Neural progenitor cell (in vitro differentiated cells): ENCODE data around the gene DYNLT4. TPM values are rescaled to one million over a fixed set of nuclear protein-coding genes. Genes with fewer than 3 reads are reported as not detected.
A peak's percentile ranks its signal among the peaks of the same experiment; 100 is the strongest.
"Not testable (repeated sequence)": the region's sequence is repeated elsewhere in the genome, so short reads cannot be mapped to it uniquely, and the experiment has no call there.

Experiments used
- DNase-seq: peaks from one replicate; pipeline ENCODE4 v3.0.0-alpha.2; 2016; ENCODE audit warnings: low spot score
- H2AFZ ChIP-seq: fragments of 200-600 bp; sonication (generic); replicated peaks from 2 replicates; pipeline ENCODE4 v1.6.1; 2016; ENCODE audit warnings: antibody characterized with exemption
- H3F3A ChIP-seq: fragments of 200-600 bp; sonication (generic); 2 replicates; pipeline ENCODE4 v1.6.1; 2016; ENCODE audit warnings: antibody characterized with exemption, low read depth
- H3K27ac ChIP-seq: fragments of 200-600 bp; sonication (generic); 2 replicates; pipeline ENCODE4 v1.5.1; 2016; ENCODE audit warnings: mild to moderate bottlenecking
- H3K27me3 ChIP-seq: fragments of 200-600 bp; sonication (generic); 2 replicates; pipeline ENCODE4 v1.6.1; 2016; ENCODE audit warnings: mild to moderate bottlenecking, moderate library complexity
- H3K36me3 ChIP-seq: fragments of 200-600 bp; sonication (generic); 2 replicates; pipeline ENCODE4 v1.5.1; 2016
- H3K4me1 ChIP-seq: fragments of 200-600 bp; sonication (generic); 2 replicates; pipeline ENCODE4 v1.6.1; 2016; ENCODE audit warnings: mixed run types
- H3K4me2 ChIP-seq: fragments of 200-600 bp; sonication (generic); 2 replicates; pipeline ENCODE4 v1.6.1; 2016
- H3K4me3 ChIP-seq: fragments of 200-600 bp; sonication (generic); 2 replicates; pipeline ENCODE4 v1.5.1; 2016
- H3K79me2 ChIP-seq: fragments of 200-600 bp; sonication (generic); 2 replicates; pipeline ENCODE4 v1.6.1; 2016; ENCODE audit warnings: low read depth
- H3K9ac ChIP-seq: fragments of 200-600 bp; sonication (generic); 2 replicates; pipeline ENCODE4 v1.6.1; 2016
- H3K9me3 ChIP-seq: fragments of 200-600 bp; sonication (generic); 2 replicates; pipeline ENCODE4 v1.5.1; 2016; ENCODE audit warnings: low read depth
- H4K20me1 ChIP-seq: fragments of 200-600 bp; sonication (generic); 2 replicates; pipeline ENCODE4 v1.6.1; 2016; ENCODE audit warnings: low read depth
- H3K27ac Mint-ChIP-seq: 3 replicates; pipeline ENCODE4 v1.8.0; 2021; ENCODE audit warnings: mixed read lengths
- H3K27me3 Mint-ChIP-seq: 2 replicates; pipeline ENCODE4 v1.8.0; 2022; ENCODE audit warnings: low read depth, mild to moderate bottlenecking, inconsistent platforms, moderate library complexity, mixed read lengths; ENCODE audit not compliant: insufficient read depth
- H3K36me3 Mint-ChIP-seq: 3 replicates; pipeline ENCODE4 v1.8.0; 2021; ENCODE audit warnings: mixed read lengths
- H3K4me1 Mint-ChIP-seq: 3 replicates; pipeline ENCODE4 v1.8.0; 2021; ENCODE audit warnings: mixed read lengths
- H3K4me3 Mint-ChIP-seq: 3 replicates; pipeline ENCODE4 v1.8.0; 2021; ENCODE audit warnings: mild to moderate bottlenecking, moderate library complexity, mixed read lengths
- H3K9me3 Mint-ChIP-seq: 3 replicates; pipeline ENCODE4 v1.8.0; 2020; ENCODE audit warnings: mixed read lengths
- EZH2 ChIP-seq: fragments of 200-600 bp; sonication (generic); IDR thresholded peaks from 2 replicates; pipeline ENCODE4 v1.6.1; 2017; ENCODE audit warnings: antibody characterized with exemption, mild to moderate bottlenecking, moderate library complexity
- EZH2phosphoT487 ChIP-seq: fragments of 200-600 bp; sonication (generic); IDR thresholded peaks from 2 replicates; pipeline ENCODE4 v1.6.1; 2017; ENCODE audit warnings: antibody characterized with exemption
- total RNA-seq: library from RNA; depleted of rRNA; stranded (reverse); fragments of >200 nt; gene quantifications from 2 replicates; pipeline ENCODE4 v1.2.3, GENCODE V29; 2015; ENCODE audit warnings: low replicate concordance
- TF ChIP-seq, protein P1 (sequence below): fragments of 200-600 bp; sonication (generic); IDR thresholded peaks from 2 replicates; pipeline ENCODE4 v1.5.1; 2017; ENCODE audit warnings: antibody characterized with exemption, mild to moderate bottlenecking

DYNLT4 gene
- total RNA-seq, 1 donor from 2014 or later = not detected

DNA sequence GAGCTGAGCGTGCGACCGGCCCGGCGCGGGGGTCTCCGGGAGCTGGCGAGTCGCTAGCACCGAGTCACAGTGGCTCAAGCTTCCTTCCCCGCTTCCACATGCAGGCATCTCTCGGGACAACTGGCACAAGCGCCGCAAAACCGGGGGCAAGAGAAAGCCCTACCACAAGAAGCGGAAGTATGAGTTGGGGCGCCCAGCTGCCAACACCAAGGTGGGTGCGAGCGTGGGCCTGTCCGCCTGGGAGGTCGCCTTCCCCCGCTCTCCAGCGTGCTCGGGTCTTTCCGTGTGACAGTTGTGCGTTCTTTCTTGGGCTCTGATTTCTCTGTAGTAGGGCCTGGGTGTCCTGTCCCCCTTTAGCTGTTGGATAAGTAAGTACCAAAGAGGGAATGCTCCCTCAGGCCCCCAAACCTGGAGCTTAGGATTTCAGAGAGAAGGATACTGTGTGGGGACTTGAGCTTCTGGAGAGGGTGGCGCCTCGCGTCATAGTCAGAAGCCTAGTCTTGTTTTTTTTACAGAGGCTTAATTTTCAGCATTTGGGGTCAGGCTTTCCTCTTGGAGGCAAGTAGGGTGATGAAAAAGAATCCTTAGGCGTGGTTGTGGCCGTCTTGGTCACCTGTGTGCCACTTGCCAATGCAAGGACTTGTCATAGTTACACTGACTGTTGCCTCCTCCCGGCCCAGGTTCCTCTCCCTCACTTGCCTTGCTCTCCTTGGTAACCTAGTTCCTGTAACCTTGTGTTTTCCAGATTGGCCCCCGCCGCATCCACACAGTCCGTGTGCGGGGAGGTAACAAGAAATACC lies 31.0 kb downstream of the DYNLT4 start:
- peak overlapping the region; percentile 93 for H3K4me3 Mint-ChIP-seq

DNA sequence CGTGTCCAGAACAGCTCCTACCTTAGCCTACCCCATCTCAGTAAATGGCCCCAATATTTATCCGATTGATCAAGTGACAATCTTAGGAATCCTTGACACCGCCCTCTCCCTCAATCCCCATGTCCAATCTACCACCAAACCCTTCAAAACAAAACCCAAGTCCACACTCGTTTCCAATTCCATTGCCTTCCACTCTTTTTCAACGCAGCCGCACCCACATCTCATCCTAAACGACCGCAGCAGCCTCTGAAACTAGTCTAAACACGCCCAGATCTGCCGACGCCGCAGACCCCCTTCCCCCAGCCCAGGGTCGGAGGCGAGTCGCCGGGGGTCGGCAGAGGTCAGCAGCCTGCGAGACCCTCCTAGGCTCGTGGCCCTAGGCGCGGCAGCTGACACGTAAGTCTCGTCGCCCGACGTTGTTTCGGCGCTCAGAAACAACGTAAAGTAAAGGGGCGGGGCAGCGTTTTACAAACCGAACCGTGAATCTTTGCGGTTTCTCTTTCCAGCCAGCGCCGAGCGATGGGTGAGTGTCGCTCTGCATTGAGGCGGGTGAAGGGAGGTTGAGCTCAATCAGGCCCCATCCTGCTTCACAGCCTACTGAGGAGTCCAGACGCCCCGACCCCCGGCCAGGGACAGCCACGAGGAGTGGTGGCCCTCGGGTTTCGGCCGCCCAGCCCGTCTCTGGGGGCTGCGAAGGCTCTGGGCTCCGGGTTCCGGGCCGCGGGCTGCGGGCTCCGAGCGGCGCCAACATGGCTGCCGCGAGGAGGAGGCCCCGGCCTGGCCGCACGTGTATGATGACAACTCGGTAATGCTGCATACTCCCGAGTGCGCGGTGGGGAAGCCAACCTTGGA lies 31.8 kb downstream of the DYNLT4 start, which contains the start of gene RPS8:
Gene RPS8, plus strand, starts transcription at position 463 of the 852 bp plus-strand sequence. Its CDS starts 57 bp downstream, at position 520.
- H3K4me1 ChIP-seq = peaks cover 16% of the 10 kb centered on the region
- Mint-ChIP-seq H3K4me1 (peaks cover 27% of the 10 kb centered on the region), H3K4me3 (peak within 1 kb of the TSS; percentile 93), H3K27ac (peak within 1 kb of the TSS; percentile 95), H3K9me3 (no peaks in the 10 kb centered on the region), H3K36me3 (peaks cover 22% of the 10 kb centered on the region), H3K27me3 (peaks cover 12% of the 10 kb centered on the region)
- peaks cover 59% of the 10 kb centered on the region for H3F3A ChIP-seq
- TF ChIP-seq, protein P1, sequence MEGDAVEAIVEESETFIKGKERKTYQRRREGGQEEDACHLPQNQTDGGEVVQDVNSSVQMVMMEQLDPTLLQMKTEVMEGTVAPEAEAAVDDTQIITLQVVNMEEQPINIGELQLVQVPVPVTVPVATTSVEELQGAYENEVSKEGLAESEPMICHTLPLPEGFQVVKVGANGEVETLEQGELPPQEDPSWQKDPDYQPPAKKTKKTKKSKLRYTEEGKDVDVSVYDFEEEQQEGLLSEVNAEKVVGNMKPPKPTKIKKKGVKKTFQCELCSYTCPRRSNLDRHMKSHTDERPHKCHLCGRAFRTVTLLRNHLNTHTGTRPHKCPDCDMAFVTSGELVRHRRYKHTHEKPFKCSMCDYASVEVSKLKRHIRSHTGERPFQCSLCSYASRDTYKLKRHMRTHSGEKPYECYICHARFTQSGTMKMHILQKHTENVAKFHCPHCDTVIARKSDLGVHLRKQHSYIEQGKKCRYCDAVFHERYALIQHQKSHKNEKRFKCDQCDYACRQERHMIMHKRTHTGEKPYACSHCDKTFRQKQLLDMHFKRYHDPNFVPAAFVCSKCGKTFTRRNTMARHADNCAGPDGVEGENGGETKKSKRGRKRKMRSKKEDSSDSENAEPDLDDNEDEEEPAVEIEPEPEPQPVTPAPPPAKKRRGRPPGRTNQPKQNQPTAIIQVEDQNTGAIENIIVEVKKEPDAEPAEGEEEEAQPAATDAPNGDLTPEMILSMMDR = no peak
- TF ChIP-seq EZH2 (no peak), EZH2phosphoT487 (no peak)
- H3K27ac ChIP-seq = peak within 1 kb of the TSS; percentile 84
- peaks cover 8% of the 10 kb centered on the region for H3K36me3 ChIP-seq
- peaks cover 40% of the 10 kb centered on the region for H4K20me1 ChIP-seq
- H3K9me3 ChIP-seq = no peaks in the 10 kb centered on the region
- peaks cover 45% of the 10 kb centered on the region for H3K79me2 ChIP-seq
- H2AFZ ChIP-seq = peak within 1 kb of the TSS; percentile 65
- H3K4me2 ChIP-seq = peak within 1 kb of the TSS; percentile 99
- peak within 1 kb of the TSS; percentile 93 for H3K9ac ChIP-seq
- DNase-seq = peak; percentile 98
- no peaks in the 10 kb centered on the region for H3K27me3 ChIP-seq
- peak within 1 kb of the TSS; percentile 93 for H3K4me3 ChIP-seq

More for the DNA sequence above, 31.0 kb downstream of the DYNLT4 start:
- Histone ChIP-seq H3K36me3 (peaks cover 8% of the 10 kb centered on the region), H3K4me2 (peak overlapping the region; percentile 99), H3K79me2 (peaks cover 45% of the 10 kb centered on the region), H3K4me3 (peak overlapping the region; percentile 93), H3F3A (peaks cover 67% of the 10 kb centered on the region), H2AFZ (no peak overlapping the region), H4K20me1 (peaks cover 45% of the 10 kb centered on the region), H3K27me3 (no peaks in the 10 kb centered on the region), H3K9ac (peak overlapping the region; percentile 93), H3K9me3 (no peaks in the 10 kb centered on the region), H3K4me1 (peaks cover 16% of the 10 kb centered on the region), H3K27ac (peak overlapping the region; percentile 84)
- TF ChIP-seq EZH2phosphoT487 (no peak), EZH2 (no peak)
- TF ChIP-seq, protein P1 = no peak
- peak overlapping the region; percentile 18 for H3K27ac Mint-ChIP-seq
- H3K27me3 Mint-ChIP-seq = peaks cover 10% of the 10 kb centered on the region
- H3K4me1 Mint-ChIP-seq = peaks cover 27% of the 10 kb centered on the region
- H3K9me3 Mint-ChIP-seq = no peaks in the 10 kb centered on the region
- DNase-seq = no peak
- H3K36me3 Mint-ChIP-seq = peaks cover 26% of the 10 kb centered on the region

DNA sequence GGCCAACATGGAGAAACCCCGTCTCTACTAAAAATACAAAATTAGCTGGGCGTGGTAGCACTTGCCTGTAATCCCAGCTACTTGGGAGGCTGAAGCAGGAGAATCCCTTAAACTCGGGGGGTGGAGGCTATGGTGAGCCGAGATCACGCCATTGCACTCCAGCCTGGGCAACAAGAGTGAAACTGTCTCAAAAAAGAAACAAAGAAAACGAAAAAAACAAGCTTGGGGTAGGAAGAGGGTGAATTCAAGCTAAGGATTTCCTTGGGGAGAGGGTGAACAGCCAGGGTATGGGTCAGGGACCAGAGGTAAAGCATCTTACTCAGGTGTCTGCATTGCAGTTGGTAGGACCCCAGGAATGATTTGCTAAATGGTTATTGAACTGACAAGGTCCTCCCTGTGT lies 40.7 kb downstream of the DYNLT4 start:
- H3K4me1 ChIP-seq, DNase-seq, H3K9me3 Mint-ChIP-seq, H3K27me3 ChIP-seq, H3K27ac Mint-ChIP-seq, H3K4me1 Mint-ChIP-seq, H4K20me1 ChIP-seq, H3K79me2 ChIP-seq, H3K4me3 Mint-ChIP-seq, H3K27me3 Mint-ChIP-seq, H3K4me2 ChIP-seq, H3K27ac ChIP-seq, H2AFZ ChIP-seq, H3K9me3 ChIP-seq, H3K36me3 ChIP-seq, H3K4me3 ChIP-seq, H3K9ac ChIP-seq: not testable (repeated sequence)
- peaks cover 20% of the 10 kb centered on the region for H3K36me3 Mint-ChIP-seq
- H3F3A ChIP-seq = peaks cover 22% of the 10 kb centered on the region
